ENCODE data around the gene KCMF1. TPM values are rescaled to one million over a fixed set of nuclear protein-coding genes. Genes with fewer than 3 reads are reported as not detected.

Gene KCMF1
- polyA plus RNA-seq, 1 of the 3 experiments (the other 2 are of a cell fraction): 37.0 TPM

GRCh38 chr2:85062565-85062964 is 91.6 kb downstream of the KCMF1 start:
- Histone ChIP-seq H3K79me2 (ENCODE audit: insufficient read depth) (no peaks in the 10 kb centered on the region), H3F3A (replicated peaks; ENCODE audit: insufficient read depth) (peaks cover 9% of the 10 kb centered on the region), H3K4me2 (no peak overlapping the region), H3K36me3 (replicated peaks in 1 of 2; ENCODE audit: control insufficient read depth in 1 of 2, insufficient read depth in 2 of 2, low read length in 1 of 2) (no peaks in the 10 kb centered on the region), H3K27me3 (ENCODE audit: insufficient read depth) (no peaks in the 10 kb centered on the region), H3K9ac (no peak overlapping the region), H3K4me3 (ENCODE audit: low read depth in 2 of 2, low read length in 1 of 2) (no peak overlapping the region), H2AFZ (ENCODE audit: low read depth) (no peak overlapping the region), H3K4me1 (ENCODE audit: control insufficient read depth in 1 of 2, insufficient read depth in 2 of 2, low read depth in 1 of 2, low read length in 1 of 2) (peaks cover 0 to 23% of the 10 kb centered on the region in 2 experiments; a peak in 1 of 4 replicates), H4K20me1 (ENCODE audit: insufficient read depth) (no peaks in the 10 kb centered on the region), H3K27ac (ENCODE audit: low read depth in 2 of 2, low read length in 1 of 2) (no peak overlapping the region), H3K9me3 (no peaks in the 10 kb centered on the region), H3K9me2 (no peaks in the 10 kb centered on the region)
- no peak for TF ChIP-seq TAF1 (IDR thresholded peaks at IDR 0.05; ENCODE audit: borderline replicate concordance, low read depth, low read length)
- peak; percentile 46; the same call in 1 of the 2 replicates for TF ChIP-seq TCF12 (IDR thresholded peaks at IDR 0.05)
- TF ChIP-seq, protein P1, sequence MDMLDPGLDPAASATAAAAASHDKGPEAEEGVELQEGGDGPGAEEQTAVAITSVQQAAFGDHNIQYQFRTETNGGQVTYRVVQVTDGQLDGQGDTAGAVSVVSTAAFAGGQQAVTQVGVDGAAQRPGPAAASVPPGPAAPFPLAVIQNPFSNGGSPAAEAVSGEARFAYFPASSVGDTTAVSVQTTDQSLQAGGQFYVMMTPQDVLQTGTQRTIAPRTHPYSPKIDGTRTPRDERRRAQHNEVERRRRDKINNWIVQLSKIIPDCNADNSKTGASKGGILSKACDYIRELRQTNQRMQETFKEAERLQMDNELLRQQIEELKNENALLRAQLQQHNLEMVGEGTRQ (IDR thresholded peaks at IDR 0.05; ENCODE audit: borderline replicate concordance, low read depth, low read length): no peak
- TF ChIP-seq SMC3 (IDR thresholded peaks at IDR 0.05; ENCODE audit: low read depth, low read length): no peak
- ChIA-PET CTCF (interaction anchor here (1.2 to 11.7 kb wide), 4 partner anchors 47 to 236 kb away, joined by 4 to 230 read pairs (median 104); no protein-coding TSS in a partner anchor), POLR2A (no interaction called here)
- WGBS (ENCODE audit: low lambda C conversion rate): 58% methylated on average over 6 of the region's 6 CpGs
- no peak for DNase-seq

DNA sequence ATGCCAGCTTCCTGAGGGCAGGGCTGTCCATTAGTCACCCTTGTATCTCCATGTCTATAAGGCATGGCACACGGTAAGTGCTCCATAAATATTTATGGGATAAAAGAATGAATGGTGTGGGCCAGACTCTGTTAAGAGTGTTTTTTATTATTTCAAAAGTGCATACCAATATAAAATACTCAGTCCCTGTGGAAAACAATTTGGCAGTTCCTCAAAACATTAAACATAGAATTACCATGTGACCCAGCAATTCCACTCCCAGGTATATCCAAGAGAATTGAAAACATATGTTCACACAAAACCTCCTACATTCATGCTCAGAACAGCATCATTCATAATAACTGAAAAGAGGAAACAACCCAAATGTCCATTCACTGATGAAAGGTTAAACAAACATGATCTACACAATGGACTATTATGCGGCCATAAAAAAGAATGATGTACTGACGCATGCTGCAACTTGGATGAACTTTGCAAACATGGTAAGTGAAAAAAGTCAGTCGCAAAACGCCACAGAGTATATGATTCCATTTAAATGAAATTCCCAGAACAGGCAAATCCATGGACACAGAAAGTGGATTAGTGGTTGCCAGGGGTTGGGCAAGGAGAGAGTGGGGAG is 93.1 kb downstream of the KCMF1 start:
- Histone ChIP-seq H3F3A (replicated peaks; ENCODE audit: insufficient read depth) (peaks cover 1% of the 10 kb centered on the region), H3K4me3 (ENCODE audit: low read depth in 2 of 2, low read length in 1 of 2) (no peak overlapping the region), H3K36me3 (replicated peaks in 1 of 2; ENCODE audit: control insufficient read depth in 1 of 2, insufficient read depth in 2 of 2, low read length in 1 of 2) (no peaks in the 10 kb centered on the region), H3K4me1 (ENCODE audit: control insufficient read depth in 1 of 2, insufficient read depth in 2 of 2, low read depth in 1 of 2, low read length in 1 of 2) (peaks cover 0 to 16% of the 10 kb centered on the region in 2 experiments; a peak in 1 of 4 replicates), H2AFZ (ENCODE audit: low read depth) (no peak overlapping the region), H4K20me1 (ENCODE audit: insufficient read depth) (no peaks in the 10 kb centered on the region), H3K79me2 (ENCODE audit: insufficient read depth) (no peaks in the 10 kb centered on the region), H3K4me2 (no peak overlapping the region), H3K27ac (ENCODE audit: low read depth in 2 of 2, low read length in 1 of 2) (no peak overlapping the region), H3K9ac (no peak overlapping the region), H3K27me3 (ENCODE audit: insufficient read depth) (no peaks in the 10 kb centered on the region), H3K9me2 (no peaks in the 10 kb centered on the region), H3K9me3 (no peaks in the 10 kb centered on the region)
- POLR2A ChIA-PET: no interaction called here
- CTCF ChIA-PET: interaction anchor here (1.2 to 11.7 kb wide), 6 partner anchors 46 to 234 kb away, joined by 4 to 230 read pairs (median 15); no protein-coding TSS in a partner anchor
- WGBS (ENCODE audit: low lambda C conversion rate): 84% methylated on average over 5 of the region's 5 CpGs
- no peak for DNase-seq
- no peak for TF ChIP-seq RCOR1 (IDR thresholded peaks at IDR 0.05; ENCODE audit: low read length)
- TF ChIP-seq USF1 (IDR thresholded peaks at IDR 0.05; ENCODE audit: borderline replicate concordance, low read depth): no peak
- TF ChIP-seq SMC3 (IDR thresholded peaks at IDR 0.05; ENCODE audit: low read depth, low read length): no peak
- no peak for TF ChIP-seq FOSL2 (IDR thresholded peaks at IDR 0.05; ENCODE audit: borderline replicate concordance, low read depth)
- TF ChIP-seq POLR2AphosphoS5 (IDR thresholded peaks at IDR 0.05; ENCODE audit: low read depth, low read length): no peak
- no peak for TF ChIP-seq MAX (IDR thresholded peaks at IDR 0.05; ENCODE audit: low read depth)
- TF ChIP-seq, protein P2, sequence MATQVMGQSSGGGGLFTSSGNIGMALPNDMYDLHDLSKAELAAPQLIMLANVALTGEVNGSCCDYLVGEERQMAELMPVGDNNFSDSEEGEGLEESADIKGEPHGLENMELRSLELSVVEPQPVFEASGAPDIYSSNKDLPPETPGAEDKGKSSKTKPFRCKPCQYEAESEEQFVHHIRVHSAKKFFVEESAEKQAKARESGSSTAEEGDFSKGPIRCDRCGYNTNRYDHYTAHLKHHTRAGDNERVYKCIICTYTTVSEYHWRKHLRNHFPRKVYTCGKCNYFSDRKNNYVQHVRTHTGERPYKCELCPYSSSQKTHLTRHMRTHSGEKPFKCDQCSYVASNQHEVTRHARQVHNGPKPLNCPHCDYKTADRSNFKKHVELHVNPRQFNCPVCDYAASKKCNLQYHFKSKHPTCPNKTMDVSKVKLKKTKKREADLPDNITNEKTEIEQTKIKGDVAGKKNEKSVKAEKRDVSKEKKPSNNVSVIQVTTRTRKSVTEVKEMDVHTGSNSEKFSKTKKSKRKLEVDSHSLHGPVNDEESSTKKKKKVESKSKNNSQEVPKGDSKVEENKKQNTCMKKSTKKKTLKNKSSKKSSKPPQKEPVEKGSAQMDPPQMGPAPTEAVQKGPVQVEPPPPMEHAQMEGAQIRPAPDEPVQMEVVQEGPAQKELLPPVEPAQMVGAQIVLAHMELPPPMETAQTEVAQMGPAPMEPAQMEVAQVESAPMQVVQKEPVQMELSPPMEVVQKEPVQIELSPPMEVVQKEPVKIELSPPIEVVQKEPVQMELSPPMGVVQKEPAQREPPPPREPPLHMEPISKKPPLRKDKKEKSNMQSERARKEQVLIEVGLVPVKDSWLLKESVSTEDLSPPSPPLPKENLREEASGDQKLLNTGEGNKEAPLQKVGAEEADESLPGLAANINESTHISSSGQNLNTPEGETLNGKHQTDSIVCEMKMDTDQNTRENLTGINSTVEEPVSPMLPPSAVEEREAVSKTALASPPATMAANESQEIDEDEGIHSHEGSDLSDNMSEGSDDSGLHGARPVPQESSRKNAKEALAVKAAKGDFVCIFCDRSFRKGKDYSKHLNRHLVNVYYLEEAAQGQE (IDR thresholded peaks at IDR 0.05; ENCODE audit: low read depth, low read length): no peak
- TF ChIP-seq MEF2A (IDR thresholded peaks at IDR 0.05; ENCODE audit: borderline replicate concordance, low read depth): no peak
- TF ChIP-seq, protein P3, sequence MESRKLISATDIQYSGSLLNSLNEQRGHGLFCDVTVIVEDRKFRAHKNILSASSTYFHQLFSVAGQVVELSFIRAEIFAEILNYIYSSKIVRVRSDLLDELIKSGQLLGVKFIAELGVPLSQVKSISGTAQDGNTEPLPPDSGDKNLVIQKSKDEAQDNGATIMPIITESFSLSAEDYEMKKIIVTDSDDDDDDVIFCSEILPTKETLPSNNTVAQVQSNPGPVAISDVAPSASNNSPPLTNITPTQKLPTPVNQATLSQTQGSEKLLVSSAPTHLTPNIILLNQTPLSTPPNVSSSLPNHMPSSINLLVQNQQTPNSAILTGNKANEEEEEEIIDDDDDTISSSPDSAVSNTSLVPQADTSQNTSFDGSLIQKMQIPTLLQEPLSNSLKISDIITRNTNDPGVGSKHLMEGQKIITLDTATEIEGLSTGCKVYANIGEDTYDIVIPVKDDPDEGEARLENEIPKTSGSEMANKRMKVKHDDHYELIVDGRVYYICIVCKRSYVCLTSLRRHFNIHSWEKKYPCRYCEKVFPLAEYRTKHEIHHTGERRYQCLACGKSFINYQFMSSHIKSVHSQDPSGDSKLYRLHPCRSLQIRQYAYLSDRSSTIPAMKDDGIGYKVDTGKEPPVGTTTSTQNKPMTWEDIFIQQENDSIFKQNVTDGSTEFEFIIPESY (IDR thresholded peaks at IDR 0.05; ENCODE audit: borderline replicate concordance, low read depth): no peak
- TF ChIP-seq MXI1 (IDR thresholded peaks at IDR 0.05; ENCODE audit: low read depth, low read length): no peak
- TF ChIP-seq CTCF (IDR thresholded peaks at IDR 0.05): no peak
- no peak for TF ChIP-seq EZH2phosphoT487 (IDR thresholded peaks at IDR 0.05; ENCODE audit: borderline replicate concordance, low read depth)
